Measurements from ENCODE around the gene NOD1.

Gene NOD1

DNA sequence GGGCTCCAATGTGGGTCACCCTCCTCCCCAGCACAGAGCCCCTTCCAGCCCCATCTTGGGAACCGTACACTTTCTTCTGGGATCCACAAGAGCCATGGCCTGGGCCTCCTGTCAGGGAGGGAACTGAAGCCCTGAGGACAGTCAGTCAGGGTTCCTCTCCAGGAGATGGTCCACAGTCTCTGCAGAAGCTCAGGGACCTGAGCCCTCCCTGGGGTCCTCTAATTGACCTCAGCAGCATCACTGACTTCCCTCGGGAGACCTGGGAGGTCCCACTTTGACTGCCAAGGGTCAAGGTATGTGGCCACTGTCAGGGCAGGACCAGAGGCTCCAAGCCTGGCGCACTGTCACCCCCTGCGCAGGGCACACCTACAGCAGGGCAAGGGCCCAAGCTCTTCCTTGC lies 32.3 kb downstream of the NOD1 start:
- no peak for DNase-seq (ENCODE audit: low read depth)
- no peak overlapping the region for H3K4me3 ChIP-seq (ENCODE audit: low read length)
- TF ChIP-seq, protein P1, sequence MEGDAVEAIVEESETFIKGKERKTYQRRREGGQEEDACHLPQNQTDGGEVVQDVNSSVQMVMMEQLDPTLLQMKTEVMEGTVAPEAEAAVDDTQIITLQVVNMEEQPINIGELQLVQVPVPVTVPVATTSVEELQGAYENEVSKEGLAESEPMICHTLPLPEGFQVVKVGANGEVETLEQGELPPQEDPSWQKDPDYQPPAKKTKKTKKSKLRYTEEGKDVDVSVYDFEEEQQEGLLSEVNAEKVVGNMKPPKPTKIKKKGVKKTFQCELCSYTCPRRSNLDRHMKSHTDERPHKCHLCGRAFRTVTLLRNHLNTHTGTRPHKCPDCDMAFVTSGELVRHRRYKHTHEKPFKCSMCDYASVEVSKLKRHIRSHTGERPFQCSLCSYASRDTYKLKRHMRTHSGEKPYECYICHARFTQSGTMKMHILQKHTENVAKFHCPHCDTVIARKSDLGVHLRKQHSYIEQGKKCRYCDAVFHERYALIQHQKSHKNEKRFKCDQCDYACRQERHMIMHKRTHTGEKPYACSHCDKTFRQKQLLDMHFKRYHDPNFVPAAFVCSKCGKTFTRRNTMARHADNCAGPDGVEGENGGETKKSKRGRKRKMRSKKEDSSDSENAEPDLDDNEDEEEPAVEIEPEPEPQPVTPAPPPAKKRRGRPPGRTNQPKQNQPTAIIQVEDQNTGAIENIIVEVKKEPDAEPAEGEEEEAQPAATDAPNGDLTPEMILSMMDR (conservative IDR thresholded peaks at IDR 0.05; ENCODE audit: low read length): no peak

DNA sequence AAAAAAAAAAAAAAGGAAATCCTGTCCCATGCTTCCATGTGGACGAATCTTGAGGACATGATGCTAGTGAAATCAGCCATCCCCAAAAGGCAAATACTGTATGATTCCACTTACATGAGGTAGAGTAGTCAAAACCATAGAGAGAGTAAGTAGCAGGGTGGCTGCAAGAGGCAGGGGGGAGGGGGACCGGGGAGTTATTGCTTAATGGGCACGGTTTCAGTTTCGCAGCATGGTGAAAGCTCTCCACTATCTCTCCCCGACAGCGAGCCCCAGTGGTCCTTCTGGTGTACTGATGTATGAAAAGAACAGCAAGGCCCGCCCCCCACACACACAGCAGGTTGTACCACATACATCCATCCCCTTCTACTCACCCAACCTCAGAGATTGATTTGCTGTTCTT lies 32.8 kb downstream of the NOD1 start:
- no peak overlapping the region for H3K4me3 ChIP-seq (ENCODE audit: low read length)
- peak; percentile 83 for DNase-seq (ENCODE audit: low read depth)
- TF ChIP-seq, protein P1 (conservative IDR thresholded peaks at IDR 0.05; ENCODE audit: low read length): peak; percentile 53

DNA sequence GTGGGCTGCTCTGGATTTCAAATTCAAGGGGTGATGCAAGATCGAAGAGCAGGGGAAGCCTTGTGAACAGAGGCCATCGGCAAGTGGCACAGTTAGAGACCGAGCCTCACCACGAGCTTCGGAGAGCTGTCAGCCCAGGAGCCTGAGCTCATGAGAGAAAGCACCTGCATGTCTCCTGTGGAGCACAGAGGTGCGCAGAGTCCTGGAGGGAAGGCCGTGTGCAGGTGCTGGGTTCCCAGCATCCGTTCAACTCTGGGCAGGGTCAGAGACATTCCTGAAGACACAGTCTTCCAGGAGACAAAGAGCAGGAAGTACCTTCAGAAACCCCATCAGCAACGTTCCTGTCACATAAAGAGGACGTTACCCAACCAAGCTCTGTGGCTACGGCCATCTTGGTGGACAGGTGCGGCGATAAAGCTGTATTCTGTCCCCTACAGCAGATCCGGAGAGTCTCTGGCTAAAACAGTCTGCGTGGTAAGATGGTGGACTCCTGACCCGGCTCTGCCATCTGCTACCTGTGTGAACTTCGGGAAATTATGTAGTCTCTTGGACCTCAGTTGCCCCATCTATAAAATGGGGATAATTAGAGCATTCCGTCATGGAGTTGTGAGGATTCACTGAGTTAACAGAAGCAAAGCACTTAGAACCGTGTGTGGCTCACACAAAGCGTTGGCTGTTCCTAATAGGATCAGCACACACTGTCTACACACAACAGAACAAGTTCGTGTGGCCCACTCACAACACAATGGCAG lies 40.6 kb downstream of the NOD1 start:
- no peak overlapping the region for H3K4me3 ChIP-seq (ENCODE audit: low read length)
- DNase-seq (ENCODE audit: low read depth): no peak
- TF ChIP-seq, protein P1 (conservative IDR thresholded peaks at IDR 0.05; ENCODE audit: low read length): no peak

DNA sequence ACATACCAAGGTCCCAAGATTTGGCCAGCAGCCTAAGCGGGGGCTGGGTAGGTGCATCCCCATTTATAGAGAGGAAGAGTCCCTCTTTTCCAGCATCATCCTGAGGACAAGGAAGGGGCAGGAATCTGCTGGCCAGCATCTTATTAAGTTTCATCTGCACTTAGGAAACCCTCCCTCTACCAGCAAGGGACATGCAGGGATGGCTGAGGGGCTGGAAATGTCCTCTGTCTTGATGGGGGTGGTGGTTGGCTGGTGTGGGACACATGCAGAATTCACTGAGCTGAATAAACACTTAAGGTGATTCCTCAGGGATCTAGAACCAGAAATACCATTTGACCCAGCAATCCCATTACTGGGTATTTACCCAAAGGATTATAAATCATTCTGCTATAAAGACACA lies 42.1 kb downstream of the NOD1 start:
- TF ChIP-seq, protein P1 (conservative IDR thresholded peaks at IDR 0.05; ENCODE audit: low read length): no peak

DNA sequence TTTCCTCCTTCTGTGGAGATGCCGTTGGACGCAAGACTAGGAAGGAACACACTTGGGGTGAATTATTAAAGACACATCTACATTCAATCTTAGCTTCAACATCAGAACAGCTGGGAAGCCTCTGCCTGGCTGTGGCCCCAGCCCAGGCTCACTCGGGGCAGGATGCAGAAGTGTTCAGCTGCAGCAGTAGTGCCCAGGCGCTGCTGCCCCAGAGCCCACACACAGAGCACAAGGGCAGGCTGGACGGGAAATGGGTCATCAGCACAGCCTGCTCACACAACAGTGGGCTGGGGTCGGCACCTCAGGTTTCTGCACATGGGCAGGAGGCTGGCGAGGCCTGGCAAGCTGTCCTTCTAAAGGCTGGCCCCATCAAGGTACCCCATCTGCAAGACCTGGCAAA lies 42.5 kb downstream of the NOD1 start:
- no peak for DNase-seq (ENCODE audit: low read depth)
- TF ChIP-seq, protein P1 (conservative IDR thresholded peaks at IDR 0.05; ENCODE audit: low read length): no peak
- no peak overlapping the region for H3K4me3 ChIP-seq (ENCODE audit: low read length)

More for the DNA sequence above, 42.1 kb downstream of the NOD1 start:
- no peak for DNase-seq (ENCODE audit: low read depth)
- H3K4me3 ChIP-seq (ENCODE audit: low read length): no peak overlapping the region

DNA sequence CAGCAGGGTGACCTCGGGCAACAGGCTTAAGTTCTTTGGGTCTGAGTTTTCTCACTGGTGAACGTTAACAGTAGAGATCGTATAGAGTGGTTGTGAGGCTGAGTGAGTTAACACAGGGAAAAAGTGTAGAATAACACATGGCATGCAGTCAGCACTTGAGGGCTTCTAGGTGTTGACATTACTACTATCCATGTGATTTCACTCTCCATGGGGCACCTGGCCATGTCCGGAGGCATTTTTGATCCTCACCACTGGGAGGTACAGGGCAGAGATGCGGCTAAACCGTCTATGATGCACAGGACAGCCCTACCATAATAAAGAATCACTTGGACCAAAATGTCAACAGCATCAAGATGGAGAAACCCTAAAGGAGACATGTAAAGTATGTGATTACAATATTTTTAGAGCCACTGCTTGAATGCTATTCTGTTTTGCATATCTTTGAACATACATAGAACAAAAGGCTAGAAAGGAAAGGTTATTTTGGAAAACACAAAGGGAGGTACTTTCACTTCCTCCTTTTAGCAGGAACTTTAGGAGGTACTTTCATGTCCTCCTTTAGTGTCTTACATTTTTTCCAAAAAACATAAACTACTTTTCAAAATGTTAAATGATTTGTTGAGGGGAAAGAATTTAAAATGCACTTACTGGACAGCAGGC lies 44.3 kb downstream of the NOD1 start:
- TF ChIP-seq, protein P1 (conservative IDR thresholded peaks at IDR 0.05; ENCODE audit: low read length): no peak
- no peak for DNase-seq (ENCODE audit: low read depth)
- H3K4me3 ChIP-seq (ENCODE audit: low read length): no peak overlapping the region

DNA sequence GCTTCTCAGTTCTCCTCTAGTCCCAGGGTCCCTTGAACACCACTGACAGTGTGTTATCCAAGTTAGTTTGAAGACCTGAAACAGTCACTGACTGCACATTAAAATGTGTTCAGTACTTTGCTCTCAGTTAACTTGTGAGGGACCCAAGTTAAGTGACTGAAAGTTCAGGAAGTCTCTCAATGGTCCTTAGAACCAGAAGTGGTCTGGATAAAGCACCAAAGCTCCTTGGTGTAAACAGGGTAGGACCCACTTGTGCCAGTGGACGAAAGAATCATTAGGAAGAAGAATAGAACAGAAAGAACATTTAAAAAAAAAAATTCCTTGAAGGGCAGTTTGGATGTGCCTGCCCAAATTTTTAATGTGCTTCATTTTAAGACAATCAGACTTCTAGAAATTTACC lies 45.1 kb downstream of the NOD1 start:
- no peak overlapping the region for H3K4me3 ChIP-seq (ENCODE audit: low read length)
- DNase-seq (ENCODE audit: low read depth): no peak
- TF ChIP-seq, protein P1 (conservative IDR thresholded peaks at IDR 0.05; ENCODE audit: low read length): no peak
